ENCODE results near the gene TPK1.
"Not testable (repeated sequence)": the region's sequence is repeated elsewhere in the genome, so short reads cannot be mapped to it uniquely, and the experiment has no call there.

TPK1 gene

GRCh38 chr7:144777005-144777839 is 58.6 kb downstream of the TPK1 start:
- DNase-seq (ENCODE audit: low spot score) = no peak

- DNase-seq (ENCODE audit: low spot score) = no peak
Measured at GRCh38 chr7:144776447-144776846, 59.4 kb downstream of the TPK1 start.

DNA sequence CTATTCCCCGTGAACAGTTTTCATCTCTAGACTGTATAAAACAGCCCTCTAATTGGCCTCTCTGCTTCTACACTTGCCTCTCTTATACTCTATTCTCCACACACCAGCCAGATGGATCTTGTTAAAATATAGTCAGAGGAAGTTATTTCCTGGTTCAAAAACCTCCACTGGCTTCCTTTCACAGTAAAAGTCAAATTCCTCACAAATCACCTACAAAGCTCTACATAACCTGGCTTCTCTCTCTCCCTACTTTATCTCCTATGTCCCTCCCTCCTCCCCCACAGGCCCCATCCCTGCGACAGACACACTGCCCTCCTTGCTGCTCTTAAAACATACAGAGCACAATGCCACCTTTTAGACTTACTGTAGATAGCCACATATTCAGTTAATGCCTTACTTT is 60.1 kb downstream of the TPK1 start:
- no peak for DNase-seq (ENCODE audit: low spot score)

GRCh38 chr7:144771927-144772326 is 63.9 kb downstream of the TPK1 start:
- DNase-seq (ENCODE audit: low spot score) = no peak

DNA sequence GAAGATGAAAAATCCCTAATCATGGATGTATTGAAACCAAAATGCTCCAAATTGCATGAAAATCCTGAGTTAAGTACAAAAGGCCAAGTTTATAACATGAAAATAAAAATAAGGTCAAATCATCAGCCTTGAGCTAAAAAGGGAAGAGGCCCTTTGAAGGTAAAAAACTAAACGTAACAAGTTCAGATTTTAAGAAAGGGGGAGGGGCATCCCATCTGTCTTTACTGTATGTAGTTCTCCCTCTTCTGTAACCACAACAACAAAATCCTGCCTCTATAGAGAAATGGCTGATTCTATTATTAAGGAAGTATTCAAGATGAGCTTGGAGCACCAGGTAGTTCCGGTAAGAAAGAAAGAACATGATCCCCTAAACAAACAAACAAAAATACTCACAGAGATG is 64.7 kb downstream of the TPK1 start:
- no peak for DNase-seq (ENCODE audit: low spot score)

DNA sequence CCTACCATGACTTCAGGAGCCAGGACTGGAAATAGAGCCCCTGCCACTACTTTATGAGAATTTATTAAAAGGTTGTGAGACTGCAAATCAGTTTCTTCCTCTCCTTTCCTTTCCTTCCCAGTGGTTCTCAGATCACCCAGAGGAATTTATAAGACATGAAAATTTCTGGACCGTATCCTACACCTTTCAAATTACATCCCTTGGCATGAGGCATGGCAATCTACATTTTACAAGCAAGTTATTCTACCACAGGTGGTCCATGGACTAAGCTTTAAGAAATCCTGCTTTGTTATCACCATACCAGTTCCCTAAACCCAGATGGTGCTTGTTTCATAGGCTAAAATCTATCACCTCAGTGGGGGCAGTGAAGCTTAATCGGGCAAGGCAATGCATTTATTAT is 66.5 kb downstream of the TPK1 start:
- no peak for DNase-seq (ENCODE audit: low spot score)

- no peak for DNase-seq (ENCODE audit: low spot score)
Measured at GRCh38 chr7:144768633-144769032, 67.2 kb downstream of the TPK1 start.

DNA sequence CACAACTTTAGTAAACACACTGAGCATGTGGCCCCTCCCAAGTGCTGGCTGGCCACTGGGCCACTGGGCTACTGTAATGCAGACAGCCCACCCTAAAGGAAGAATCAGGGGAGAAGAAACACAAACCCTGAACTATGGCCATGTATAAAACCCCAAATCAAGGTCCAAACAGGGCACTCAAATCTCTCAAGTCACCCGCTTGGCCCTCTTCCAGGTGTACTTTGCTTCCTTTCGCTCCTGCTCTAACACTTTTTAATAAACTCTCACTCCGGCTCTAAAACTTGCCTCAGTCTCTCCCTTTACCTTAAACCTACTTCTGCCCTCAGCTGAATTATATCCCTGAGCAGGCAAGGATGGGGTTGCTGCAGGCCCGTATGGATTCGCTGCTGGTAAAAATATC is 72.6 kb downstream of the TPK1 start:
- no peak for DNase-seq (ENCODE audit: low spot score)

- no peak for DNase-seq (ENCODE audit: low spot score)
Measured at GRCh38 chr7:144762853-144763252, 73.0 kb downstream of the TPK1 start.

DNA sequence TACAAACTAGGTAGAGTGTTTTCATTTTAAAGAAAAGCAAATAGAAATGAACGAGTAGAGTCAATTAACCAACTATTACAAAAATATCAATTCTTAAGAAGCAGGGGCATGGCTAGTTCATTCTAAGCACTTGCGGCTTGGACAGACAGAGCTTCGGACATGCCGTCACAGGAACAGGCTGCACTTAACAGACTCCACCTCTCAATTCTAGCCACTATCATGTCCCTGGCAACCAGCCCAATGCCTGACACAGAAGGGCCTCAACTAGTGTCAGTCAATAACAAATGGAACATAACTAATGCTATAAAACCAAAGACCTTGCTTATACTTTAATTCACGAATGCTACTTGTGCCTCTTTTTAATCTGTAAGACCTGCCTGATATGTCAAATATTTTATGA is 74.4 kb downstream of the TPK1 start:
- no peak for DNase-seq (ENCODE audit: low spot score)

DNA sequence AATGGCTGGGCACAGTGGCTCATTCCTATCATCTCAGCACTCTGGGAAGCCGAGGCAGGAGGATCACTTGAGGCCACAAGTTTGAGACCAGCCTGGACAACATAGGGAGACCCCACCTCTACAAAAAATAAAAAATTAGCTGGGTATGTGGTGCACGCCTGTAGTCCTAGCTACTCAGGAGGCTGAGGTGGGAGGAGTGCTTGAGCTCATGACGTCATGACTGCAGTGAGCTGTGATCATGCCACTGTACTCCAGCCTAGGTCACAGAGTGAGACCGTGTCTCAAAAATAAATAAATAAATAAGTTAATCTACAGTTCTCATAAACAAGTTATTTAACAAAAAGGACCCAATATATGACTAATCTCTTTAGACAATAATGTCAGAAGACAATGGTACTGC is 76.2 kb downstream of the TPK1 start:
- DNase-seq (ENCODE audit: low spot score) = no peak

GRCh38 chr7:144747936-144748335 is 87.9 kb downstream of the TPK1 start:
- DNase-seq (ENCODE audit: low spot score) = no peak

- DNase-seq (ENCODE audit: low spot score) = peak; percentile 47
Measured at GRCh38 chr7:144738708-144739314, 97.0 kb downstream of the TPK1 start.

DNA sequence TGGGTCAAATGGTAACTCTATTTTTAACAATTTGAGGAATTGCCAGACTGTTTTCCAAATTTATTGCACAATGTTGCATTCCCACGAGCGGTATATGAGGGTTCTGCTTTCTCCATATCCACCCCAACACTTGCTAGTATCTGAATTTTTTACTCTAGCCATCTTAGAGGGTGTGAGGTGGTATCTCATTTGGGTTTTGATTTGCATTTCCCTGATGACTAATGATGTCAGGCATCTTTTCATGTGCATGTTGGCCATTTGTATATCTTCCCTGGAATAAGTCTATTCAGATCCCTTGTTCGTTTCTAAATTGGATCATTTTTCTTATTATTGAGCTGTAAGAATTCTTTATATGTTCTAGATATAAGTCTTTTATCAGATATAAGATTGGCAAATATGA is 97.7 kb downstream of the TPK1 start:
- DNase-seq (ENCODE audit: low spot score) = no peak

- no peak for DNase-seq (ENCODE audit: low spot score)
Measured at GRCh38 chr7:144736880-144737493, 98.9 kb downstream of the TPK1 start.

DNA sequence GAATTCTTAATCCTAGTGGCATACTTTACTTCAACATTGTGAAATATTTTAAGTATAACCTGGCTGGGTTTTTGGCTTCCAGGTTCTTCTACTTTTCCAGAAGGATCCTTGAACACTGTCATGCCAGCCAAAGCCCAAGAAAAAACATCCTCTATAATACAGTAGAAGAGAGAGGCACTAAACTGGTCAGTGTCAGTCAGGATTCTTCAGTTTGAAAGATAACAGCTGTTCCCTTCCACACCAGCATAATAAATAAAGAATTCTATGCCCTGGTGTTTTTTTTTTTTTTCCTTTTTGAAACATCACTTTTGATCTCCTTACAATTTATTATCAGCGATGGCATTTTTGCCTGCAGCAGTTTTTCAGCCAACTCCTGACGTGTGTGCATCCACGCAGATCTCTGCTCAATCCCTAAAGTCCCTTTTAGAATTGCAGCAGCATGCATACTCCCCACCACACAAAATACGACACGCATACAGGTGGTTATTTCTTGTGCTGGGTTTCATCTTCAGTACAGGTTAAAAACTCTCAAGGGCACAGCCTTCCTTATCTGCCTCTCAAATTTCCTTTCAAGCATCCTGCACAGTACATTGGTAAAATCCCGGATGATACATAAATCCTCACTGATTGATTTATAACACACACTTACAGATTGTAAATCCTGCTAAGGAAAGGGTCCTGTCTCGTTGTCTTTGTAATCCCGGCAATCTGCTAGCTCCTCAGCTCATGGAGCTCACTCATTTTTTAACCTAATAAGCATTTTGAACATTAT is 100.2 kb downstream of the TPK1 start:
- DNase-seq (ENCODE audit: low spot score) = no peak

DNA sequence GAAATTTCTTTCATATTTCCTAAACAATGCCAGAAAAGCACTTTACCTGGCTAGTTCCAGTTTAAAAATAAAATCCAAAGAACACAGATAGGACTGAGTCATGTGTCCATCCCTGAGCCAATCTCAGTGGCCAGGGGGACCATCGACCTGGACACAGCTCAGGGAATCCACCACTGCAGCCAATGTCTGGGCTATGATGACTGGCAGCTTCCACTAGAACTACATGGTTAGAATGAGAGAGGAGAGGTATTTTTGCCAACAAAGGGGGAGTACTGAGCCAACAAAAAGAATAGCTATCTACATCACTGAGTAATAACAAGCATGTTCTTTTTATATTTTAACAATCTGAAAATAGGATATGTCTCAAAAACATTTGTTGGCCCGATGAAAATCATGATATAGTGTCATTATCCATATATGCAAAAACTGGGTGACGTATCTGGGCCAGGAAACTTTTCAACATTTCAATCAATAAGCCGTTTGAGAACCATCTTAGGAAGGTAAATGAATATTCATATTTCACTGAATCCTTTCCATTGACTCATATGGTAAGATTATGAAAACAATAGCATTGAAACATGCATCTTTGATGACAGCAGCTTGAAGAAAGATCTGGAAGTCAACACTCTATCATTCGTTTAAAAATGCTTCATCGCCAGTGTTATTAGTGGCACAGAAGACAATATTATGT is 104.0 kb downstream of the TPK1 start:
- DNase-seq (ENCODE audit: low spot score) = no peak

DNA sequence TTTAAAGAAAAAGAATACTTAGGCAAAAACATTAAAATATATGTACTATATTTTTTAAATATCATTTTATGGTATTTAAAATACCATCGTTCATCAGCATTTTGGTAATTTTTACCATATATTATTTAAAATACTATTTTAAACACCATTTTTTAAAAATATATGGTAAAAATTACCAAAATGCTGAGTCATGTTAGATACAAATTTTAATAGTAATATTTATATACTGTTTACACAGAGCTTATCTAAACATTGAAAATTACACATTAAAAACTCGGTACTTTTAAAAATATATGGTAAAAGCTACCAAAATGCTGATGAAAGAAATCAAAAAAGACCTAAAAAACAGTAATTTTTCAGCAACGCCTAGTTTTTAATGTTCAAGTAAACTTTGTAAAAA is 105.6 kb downstream of the TPK1 start:
- DNase-seq (ENCODE audit: low spot score) = no peak

GRCh38 chr7:144729226-144729625 is 106.6 kb downstream of the TPK1 start:
- no peak for DNase-seq (ENCODE audit: low spot score)

DNA sequence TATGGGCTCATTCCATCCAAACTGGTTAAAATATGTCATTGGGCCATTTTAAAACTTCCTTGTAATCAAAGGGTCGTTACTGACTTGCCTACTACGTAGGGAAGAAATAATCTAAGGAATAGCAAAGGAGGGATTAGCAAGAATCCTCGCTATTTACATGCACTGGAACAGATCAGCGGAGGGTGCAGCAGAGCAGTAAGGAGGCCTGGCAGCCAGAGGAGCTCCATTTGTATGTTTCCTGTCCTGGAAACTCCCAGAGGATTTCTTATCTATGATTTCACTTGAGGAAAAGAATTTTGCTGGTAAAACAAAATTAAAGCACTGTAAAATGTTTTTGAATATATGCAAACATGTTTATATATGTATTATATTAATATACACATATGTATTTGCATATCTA is 107.3 kb downstream of the TPK1 start:
- DNase-seq (ENCODE audit: low spot score) = no peak

DNA sequence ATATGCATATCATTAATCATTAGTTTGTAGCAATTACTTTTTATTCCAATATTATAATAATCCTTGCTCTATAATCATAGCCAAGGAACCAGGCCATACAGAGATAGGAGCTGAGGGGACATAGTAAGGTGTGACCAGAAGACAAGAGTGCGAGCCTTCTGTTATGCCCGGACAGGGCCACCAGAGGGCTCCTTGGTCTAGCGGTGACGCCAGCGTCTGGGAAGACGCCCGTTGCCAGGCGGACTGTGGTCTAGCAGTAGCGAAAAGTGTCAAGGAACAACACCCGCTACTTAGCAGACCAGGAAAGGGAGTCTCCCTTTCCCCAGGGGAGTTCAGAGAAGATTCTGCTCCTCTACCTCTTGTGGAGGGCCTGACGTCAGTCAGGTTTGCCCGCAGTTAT is 109.0 kb downstream of the TPK1 start:
- DNase-seq (ENCODE audit: low spot score) = not testable (repeated sequence)

DNA sequence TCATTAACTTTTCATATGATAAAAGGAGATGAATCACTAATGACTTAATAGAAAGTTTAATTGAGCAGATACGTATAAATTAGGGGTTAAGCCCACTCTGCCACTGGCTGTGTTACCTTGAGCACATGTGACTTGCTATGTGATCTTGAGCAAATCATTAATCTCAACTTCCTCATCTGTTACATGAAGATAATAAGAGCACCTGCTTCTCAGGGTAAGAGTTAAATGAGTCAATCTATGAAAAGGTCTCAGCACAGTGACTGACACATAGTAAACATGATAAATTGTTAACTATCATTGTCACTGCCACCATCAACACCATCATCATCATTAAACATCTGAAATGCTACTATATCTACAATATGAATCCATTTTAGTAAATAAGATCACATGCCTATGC is 110.8 kb downstream of the TPK1 start:
- no peak for DNase-seq (ENCODE audit: low spot score)

Measured in SW480 (cell line).